ENCODE measurements around the gene HNF1A. TPM values are rescaled to one million over a fixed set of nuclear protein-coding genes. Genes with fewer than 3 reads are reported as not detected.

Gene HNF1A
- polyA plus RNA-seq, 1 donor from 2014 or later: not detected

GRCh38 chr12:121048442-121048841 lies 70.1 kb downstream of the HNF1A start:
- no peaks in the 10 kb centered on the region for H3K36me3 ChIP-seq (ENCODE audit: insufficient read depth, low read length)
- H2AFZ ChIP-seq (ENCODE audit: low read depth, low read length): no peak overlapping the region
- TF ChIP-seq MXI1 (conservative IDR thresholded peaks at IDR 0.05; ENCODE audit: poor library complexity, severe bottlenecking): no peak
- TF ChIP-seq SMC3 (conservative IDR thresholded peaks at IDR 0.05; ENCODE audit: poor library complexity): no peak
- no peak for TF ChIP-seq POLR2AphosphoS5 (IDR thresholded peaks at IDR 0.05)
- TF ChIP-seq RAD21 (conservative IDR thresholded peaks at IDR 0.05): no peak
- TF ChIP-seq, protein P1, sequence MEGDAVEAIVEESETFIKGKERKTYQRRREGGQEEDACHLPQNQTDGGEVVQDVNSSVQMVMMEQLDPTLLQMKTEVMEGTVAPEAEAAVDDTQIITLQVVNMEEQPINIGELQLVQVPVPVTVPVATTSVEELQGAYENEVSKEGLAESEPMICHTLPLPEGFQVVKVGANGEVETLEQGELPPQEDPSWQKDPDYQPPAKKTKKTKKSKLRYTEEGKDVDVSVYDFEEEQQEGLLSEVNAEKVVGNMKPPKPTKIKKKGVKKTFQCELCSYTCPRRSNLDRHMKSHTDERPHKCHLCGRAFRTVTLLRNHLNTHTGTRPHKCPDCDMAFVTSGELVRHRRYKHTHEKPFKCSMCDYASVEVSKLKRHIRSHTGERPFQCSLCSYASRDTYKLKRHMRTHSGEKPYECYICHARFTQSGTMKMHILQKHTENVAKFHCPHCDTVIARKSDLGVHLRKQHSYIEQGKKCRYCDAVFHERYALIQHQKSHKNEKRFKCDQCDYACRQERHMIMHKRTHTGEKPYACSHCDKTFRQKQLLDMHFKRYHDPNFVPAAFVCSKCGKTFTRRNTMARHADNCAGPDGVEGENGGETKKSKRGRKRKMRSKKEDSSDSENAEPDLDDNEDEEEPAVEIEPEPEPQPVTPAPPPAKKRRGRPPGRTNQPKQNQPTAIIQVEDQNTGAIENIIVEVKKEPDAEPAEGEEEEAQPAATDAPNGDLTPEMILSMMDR (IDR thresholded peaks at IDR 0.05; ENCODE audit: poor library complexity, severe bottlenecking): no peak
- no peak for TF ChIP-seq EZH2 (IDR thresholded peaks at IDR 0.05; ENCODE audit: borderline replicate concordance, insufficient read depth, low read length, poor library complexity, severe bottlenecking)
- TF ChIP-seq EP300 (conservative IDR thresholded peaks at IDR 0.05; ENCODE audit: poor library complexity, severe bottlenecking): no peak
- no peak for TF ChIP-seq REST (IDR thresholded peaks at IDR 0.05; ENCODE audit: borderline replicate concordance)
- TF ChIP-seq TAF1 (IDR thresholded peaks at IDR 0.05; ENCODE audit: low read depth): no peak
- no peak overlapping the region for H3K9ac ChIP-seq (ENCODE audit: low read length)
- no peak overlapping the region for H3K4me2 ChIP-seq (ENCODE audit: low read length)
- H3K79me2 ChIP-seq (replicated peaks; ENCODE audit: insufficient read depth, low read length): no peaks in the 10 kb centered on the region
- no peaks in the 10 kb centered on the region for H3K9me3 ChIP-seq (ENCODE audit: low read length)
- no peaks in the 10 kb centered on the region for H3K27me3 ChIP-seq (ENCODE audit: insufficient read depth, low read depth, low read length)
- H3F3A ChIP-seq (ENCODE audit: insufficient read depth, low read length, poor library complexity, severe bottlenecking): no peaks in the 10 kb centered on the region
- no peaks in the 10 kb centered on the region for H4K20me1 ChIP-seq (ENCODE audit: insufficient read depth)
- H3K27ac ChIP-seq (ENCODE audit: low read length): no peak overlapping the region
- no peaks in the 10 kb centered on the region for H3K9me2 ChIP-seq (ENCODE audit: insufficient read depth, low read length)
- no peak overlapping the region for H3K4me3 ChIP-seq (ENCODE audit: low read length)

DNA sequence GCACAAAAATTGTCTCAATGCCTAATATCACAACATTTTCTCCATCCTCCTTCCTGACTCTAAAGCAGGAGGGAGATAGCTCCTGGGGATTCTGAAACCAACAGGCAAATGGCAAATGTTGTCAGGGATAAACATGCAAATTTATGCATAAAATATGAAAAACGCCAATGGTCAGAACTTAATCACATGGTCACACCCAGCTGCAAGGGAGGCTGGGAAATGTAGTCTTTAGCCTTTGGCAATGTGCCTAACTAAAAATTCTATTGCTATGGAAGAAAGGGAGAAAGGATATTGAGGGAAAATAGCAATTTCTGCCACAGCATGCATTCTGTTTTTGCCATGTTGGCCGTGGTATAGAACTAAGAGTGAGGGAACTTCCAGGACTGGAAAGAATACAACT lies 72.4 kb downstream of the HNF1A start:
- no peak overlapping the region for H3K4me3 ChIP-seq (ENCODE audit: low read length)
- no peak overlapping the region for H3K9ac ChIP-seq (ENCODE audit: low read length)
- no peaks in the 10 kb centered on the region for H3F3A ChIP-seq (ENCODE audit: insufficient read depth, low read length, poor library complexity, severe bottlenecking)
- H3K36me3 ChIP-seq (ENCODE audit: insufficient read depth, low read length): no peaks in the 10 kb centered on the region
- H2AFZ ChIP-seq (ENCODE audit: low read depth, low read length): no peak overlapping the region
- no peak overlapping the region for H3K27ac ChIP-seq (ENCODE audit: low read length)
- no peaks in the 10 kb centered on the region for H3K79me2 ChIP-seq (replicated peaks; ENCODE audit: insufficient read depth, low read length)
- no peaks in the 10 kb centered on the region for H4K20me1 ChIP-seq (ENCODE audit: insufficient read depth)
- no peaks in the 10 kb centered on the region for H3K27me3 ChIP-seq (ENCODE audit: insufficient read depth, low read depth, low read length)
- no peaks in the 10 kb centered on the region for H3K9me2 ChIP-seq (ENCODE audit: insufficient read depth, low read length)
- TF ChIP-seq EZH2 (IDR thresholded peaks at IDR 0.05; ENCODE audit: borderline replicate concordance, insufficient read depth, low read length, poor library complexity, severe bottlenecking) (no peak), SMC3 (conservative IDR thresholded peaks at IDR 0.05; ENCODE audit: poor library complexity) (no peak), EP300 (conservative IDR thresholded peaks at IDR 0.05; ENCODE audit: poor library complexity, severe bottlenecking) (no peak)
- H3K9me3 ChIP-seq (ENCODE audit: low read length): no peaks in the 10 kb centered on the region
- H3K4me2 ChIP-seq (ENCODE audit: low read length): no peak overlapping the region

Other genes with a start within 250 kb of the HNF1A start
- gene SPPL3, start 74.2 kb upstream of the HNF1A start, polyA plus RNA-seq: 21.3 and 21.9 TPM in 2 replicates
- 20.3 and 20.8 TPM in 2 replicates for gene C12orf43, start 37.9 kb downstream of the HNF1A start, polyA plus RNA-seq
- gene OASL, start 60.7 kb downstream of the HNF1A start, polyA plus RNA-seq: 0.42 TPM in 1 of 2 replicates, not detected in the other
- not detected in 2 replicates for gene P2RX7, start 154.3 kb downstream of the HNF1A start, polyA plus RNA-seq
- 5.0 and 5.8 TPM in 2 replicates for gene P2RX4, start 231.6 kb downstream of the HNF1A start, polyA plus RNA-seq